Stimulated activated naive B cell treated with anti-CD40 and anti-IgM and Interleukin-4, amounts not matched to agents 10 μg/mL and 1 μg/mL and 100 μg/mL, for 72 hours (primary cell): ENCODE results near the gene UBE2L5.
A peak's percentile ranks its signal among the peaks of the same experiment; 100 is the strongest.

Experiments used
- ATAC-seq, 2 donors: fragments of 150-1000 bp; cut with Tn5 transposase; replicated peaks; 2 replicates each; pipeline ENCODE4 v1.10.0; 2021; ENCODE audit warnings: moderate library complexity in 1 of 2
- DNase-seq: peaks from one replicate; pipeline ENCODE4 v3.0.0; 2021
- H3K27ac Mint-ChIP-seq: one replicate; pipeline ENCODE4 v1.8.0; 2022; ENCODE audit warnings: mild to moderate bottlenecking, mixed read lengths
- H3K27me3 Mint-ChIP-seq, 2 donors: one replicate each; pipeline ENCODE4 v1.8.0; 2022; ENCODE audit warnings: mixed read lengths in 2 of 2
- H3K36me3 Mint-ChIP-seq, 2 donors: one replicate each; pipeline ENCODE4 v1.8.0; 2022; ENCODE audit warnings: mixed read lengths in 2 of 2, mild to moderate bottlenecking in 1 of 2
- H3K4me1 Mint-ChIP-seq, 2 donors: one replicate each; pipeline ENCODE4 v1.8.0; 2022; ENCODE audit warnings: mixed read lengths in 2 of 2, mild to moderate bottlenecking in 1 of 2
- H3K4me3 Mint-ChIP-seq, 2 donors: one replicate each; pipeline ENCODE4 v1.8.0; 2022; ENCODE audit warnings: mild to moderate bottlenecking in 2 of 2, mixed read lengths in 2 of 2, moderate library complexity in 1 of 2
- H3K9me3 Mint-ChIP-seq, 2 donors: one replicate each; pipeline ENCODE4 v1.8.0; 2022; ENCODE audit warnings: mixed read lengths in 2 of 2, mild to moderate bottlenecking in 1 of 2

UBE2L5 gene

DNA sequence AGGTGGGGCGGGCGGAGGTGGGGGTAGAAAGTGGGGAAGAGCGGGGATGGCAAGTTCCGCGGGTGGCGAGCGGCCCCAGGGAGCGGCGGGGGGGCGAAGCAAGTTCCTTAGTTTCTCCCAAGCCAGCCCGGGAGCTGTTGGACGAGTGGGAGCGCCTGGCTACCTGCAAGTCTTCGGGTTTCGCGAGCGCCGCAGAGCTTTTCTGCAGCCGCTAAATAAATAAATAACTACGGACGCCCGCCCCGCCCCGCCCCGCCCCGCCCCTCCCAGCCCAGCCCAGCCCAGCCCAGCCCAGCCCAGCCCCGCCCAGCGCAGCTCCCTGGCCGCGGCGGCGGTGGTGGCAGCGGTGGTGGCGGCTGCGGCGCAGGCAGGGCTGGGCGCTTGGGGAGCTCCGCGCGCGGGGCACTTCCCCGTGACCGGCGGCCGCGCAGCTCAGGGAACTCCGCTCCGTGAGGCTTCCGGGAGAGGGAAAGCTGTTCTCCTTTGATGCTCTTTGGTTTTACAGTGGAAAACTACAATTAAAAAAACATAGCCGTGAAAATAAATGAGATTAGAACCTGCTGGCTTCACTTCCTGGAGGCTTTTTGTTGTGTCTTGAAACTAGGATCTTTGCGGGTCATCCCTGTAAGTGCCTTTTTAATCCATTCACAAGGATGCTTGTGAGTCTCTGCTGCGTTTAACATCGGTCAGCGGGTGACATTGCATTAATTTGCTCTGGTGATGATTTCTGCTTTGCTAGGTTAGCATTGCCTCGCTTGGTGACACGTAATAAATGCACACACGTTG is at the start of gene UBE2L5:
Gene UBE2L5 (plus strand): TSS at position 440 of the 786 bp plus-strand sequence. CDS start 5,498 bp downstream, outside the sequence.
- Mint-ChIP-seq H3K9me3 (no peaks in the 10 kb centered on the region), H3K4me3 (peak within 1 kb of the TSS; percentile 84 to 88), H3K27me3 (no peaks in the 10 kb centered on the region), H3K36me3 (no peaks in the 10 kb centered on the region), H3K4me1 (peaks cover 14 to 25% of the 10 kb centered on the region in 2 donors), H3K27ac (peak within 1 kb of the TSS; percentile 92)
- ATAC-seq = peak; percentile 94
- peak; percentile 58 for DNase-seq

DNA sequence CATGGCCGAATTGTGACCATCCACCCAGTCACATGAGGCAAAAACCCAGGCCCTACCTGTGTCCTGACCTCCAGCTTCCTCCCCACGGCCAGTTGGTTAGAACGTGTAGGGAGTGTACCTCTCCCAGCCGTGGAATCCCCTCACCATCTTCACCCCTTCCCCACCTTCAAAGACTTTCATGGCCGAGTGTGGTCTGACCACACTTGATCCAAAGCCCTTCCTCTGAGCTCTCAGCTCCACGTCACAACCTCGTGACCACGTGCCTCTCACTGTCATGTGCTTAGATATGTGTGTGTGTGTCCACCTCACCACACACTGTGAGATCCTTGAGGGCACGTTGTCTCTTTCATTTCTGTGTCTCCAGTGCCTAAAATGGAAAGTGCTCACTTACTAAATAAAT is 48.6 kb upstream of the UBE2L5 start:
- Mint-ChIP-seq H3K4me3 (peak overlapping the region; percentile 64 to 79), H3K27me3 (no peaks in the 10 kb centered on the region), H3K27ac (peak overlapping the region; percentile 90), H3K4me1 (peaks cover 68 to 80% of the 10 kb centered on the region in 2 donors), H3K36me3 (peaks cover 12 to 15% of the 10 kb centered on the region in 2 donors), H3K9me3 (no peaks in the 10 kb centered on the region)
- DNase-seq (peak; percentile 30), ATAC-seq (peak in 1 of 2 donors; percentile 9)

DNA sequence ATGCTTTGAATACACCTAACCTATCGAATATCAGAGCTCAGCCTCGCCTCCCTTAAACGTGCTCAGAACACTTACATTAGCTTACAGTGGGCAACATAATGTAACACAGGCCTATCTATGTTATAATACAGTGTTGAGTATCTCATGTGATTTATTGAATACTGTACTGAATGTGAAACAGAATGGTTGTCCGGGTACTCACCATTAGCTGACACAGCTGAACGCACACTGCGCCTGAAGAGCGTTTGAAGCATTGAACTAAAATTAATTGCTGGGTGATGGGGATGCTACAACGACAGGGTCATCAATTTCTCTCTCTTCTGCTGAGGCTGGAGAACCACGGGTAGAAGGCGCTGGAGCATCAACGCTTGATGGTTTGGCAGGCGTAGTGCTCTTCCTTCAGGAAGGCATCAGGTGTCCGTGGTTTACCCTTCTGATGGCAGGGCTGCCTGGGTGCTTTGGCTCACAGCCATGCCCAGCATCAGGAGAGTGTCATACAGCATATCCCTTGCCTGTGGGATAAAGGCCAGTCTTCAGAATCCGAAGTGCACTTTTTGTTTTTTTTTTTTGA is 46.9 kb upstream of the UBE2L5 start:
- H3K36me3 Mint-ChIP-seq = peaks cover 4 to 9% of the 10 kb centered on the region in 2 donors
- no peaks in the 10 kb centered on the region for H3K27me3 Mint-ChIP-seq
- ATAC-seq (no peak), DNase-seq (no peak)
- H3K27ac Mint-ChIP-seq = peak overlapping the region; percentile 76
- no peaks in the 10 kb centered on the region for H3K9me3 Mint-ChIP-seq
- peak overlapping the region; percentile 62 to 80 for H3K4me3 Mint-ChIP-seq
- H3K4me1 Mint-ChIP-seq = peaks cover 57 to 65% of the 10 kb centered on the region in 2 donors

GRCh38 chr13:30376426-30377311 is 45.6 kb upstream of the UBE2L5 start:
- DNase-seq (peak; percentile 56), ATAC-seq (peak; percentile 75 to 81)
- Mint-ChIP-seq H3K4me1 (peaks cover 50 to 54% of the 10 kb centered on the region in 2 donors), H3K36me3 (peaks cover 3% of the 10 kb centered on the region in 2 donors), H3K27me3 (no peaks in the 10 kb centered on the region), H3K4me3 (peak overlapping the region; percentile 62 to 80), H3K9me3 (no peaks in the 10 kb centered on the region), H3K27ac (peak overlapping the region; percentile 86)

DNA sequence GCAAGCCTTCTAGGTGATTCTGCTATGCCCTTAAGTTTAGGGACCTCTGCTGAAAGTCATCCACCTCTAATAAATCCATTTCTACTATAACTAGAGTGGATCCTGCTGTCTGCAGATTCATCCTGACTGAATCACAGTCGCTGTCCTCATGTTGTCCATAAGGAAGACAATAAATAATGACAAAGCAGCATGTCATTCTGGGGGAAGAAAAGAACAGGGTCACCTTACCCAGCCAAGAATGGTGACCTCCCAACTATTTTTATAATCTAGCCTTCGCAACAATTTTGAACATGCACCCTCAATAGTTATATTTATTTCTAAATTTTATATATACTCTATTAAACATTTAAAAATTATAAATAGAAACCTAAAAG is 45.0 kb upstream of the UBE2L5 start:
- Mint-ChIP-seq H3K27me3 (no peaks in the 10 kb centered on the region), H3K27ac (peak overlapping the region; percentile 86), H3K4me1 (peaks cover 45 to 49% of the 10 kb centered on the region in 2 donors), H3K4me3 (peak overlapping the region; percentile 62 to 80), H3K9me3 (no peaks in the 10 kb centered on the region), H3K36me3 (peaks cover 3% of the 10 kb centered on the region in 2 donors)
- ATAC-seq (no peak), DNase-seq (no peak)

DNA sequence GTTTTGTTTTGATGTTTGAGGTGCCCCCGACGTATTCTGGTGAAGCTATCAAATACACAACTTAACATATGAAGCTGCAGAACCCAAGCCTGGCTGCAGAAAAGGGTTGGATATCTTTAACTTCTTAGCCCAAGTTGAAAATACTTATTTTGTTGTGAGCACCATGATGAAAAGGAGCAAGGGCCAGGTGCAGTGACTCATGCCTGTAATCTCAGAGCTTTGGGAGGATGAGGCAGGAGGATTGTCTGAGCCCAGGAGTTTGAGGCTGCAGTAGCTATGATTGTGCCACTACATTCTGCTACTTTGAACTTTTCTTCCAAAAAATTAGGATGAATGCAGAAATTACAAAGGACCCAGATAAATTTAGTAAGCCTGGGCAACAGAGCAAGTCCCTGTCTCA is 44.1 kb upstream of the UBE2L5 start:
- Mint-ChIP-seq H3K27ac (no peak overlapping the region), H3K4me1 (peaks cover 42 to 45% of the 10 kb centered on the region in 2 donors), H3K27me3 (no peaks in the 10 kb centered on the region), H3K36me3 (peaks cover 3% of the 10 kb centered on the region in 2 donors), H3K4me3 (no peak overlapping the region), H3K9me3 (no peaks in the 10 kb centered on the region)
- ATAC-seq = no peak
- no peak for DNase-seq

GRCh38 chr13:30381049-30381448 is 41.2 kb upstream of the UBE2L5 start:
- Mint-ChIP-seq H3K4me3 (no peak overlapping the region), H3K4me1 (peaks cover 17 to 18% of the 10 kb centered on the region in 2 donors), H3K36me3 (no peaks in the 10 kb centered on the region), H3K27ac (no peak overlapping the region), H3K9me3 (no peaks in the 10 kb centered on the region), H3K27me3 (no peaks in the 10 kb centered on the region)
- DNase-seq (no peak), ATAC-seq (no peak)

DNA sequence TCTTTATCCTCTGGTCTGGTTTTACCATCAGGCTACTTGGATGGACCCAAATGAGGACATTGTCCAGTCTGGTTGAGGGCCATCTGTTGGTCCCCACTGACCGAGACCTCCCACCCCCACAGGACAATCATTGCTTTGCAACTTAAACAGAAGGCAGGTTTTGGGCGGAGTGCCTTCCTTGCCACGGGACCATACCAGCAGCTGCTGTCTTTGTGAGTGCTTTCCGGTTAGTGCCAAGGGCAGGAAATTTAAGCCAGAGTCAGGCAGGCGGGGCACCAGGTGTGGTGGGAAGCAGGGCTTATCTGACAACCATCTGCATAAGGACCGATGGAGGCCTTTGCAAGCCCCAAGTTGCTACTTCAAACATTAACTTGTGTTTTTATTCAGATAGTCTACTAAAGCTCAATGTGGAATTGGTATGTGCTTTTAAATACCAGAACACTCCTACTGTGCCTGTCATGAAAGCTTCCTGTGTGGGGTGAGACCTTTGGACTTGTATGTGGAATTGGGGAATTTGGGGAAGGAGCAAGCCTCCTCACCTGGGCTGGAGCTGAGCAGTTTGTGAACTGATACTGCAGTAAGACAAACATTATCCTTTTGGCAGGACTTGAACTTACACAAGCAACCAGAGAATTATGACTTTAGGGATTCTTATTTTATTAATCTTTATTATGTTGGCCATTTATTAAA is 39.3 kb upstream of the UBE2L5 start:
- Mint-ChIP-seq H3K27ac (no peak overlapping the region), H3K36me3 (no peaks in the 10 kb centered on the region), H3K4me3 (no peak overlapping the region), H3K9me3 (no peaks in the 10 kb centered on the region), H3K4me1 (peaks cover 4 to 7% of the 10 kb centered on the region in 2 donors), H3K27me3 (no peaks in the 10 kb centered on the region)
- DNase-seq (no peak), ATAC-seq (no peak)

DNA sequence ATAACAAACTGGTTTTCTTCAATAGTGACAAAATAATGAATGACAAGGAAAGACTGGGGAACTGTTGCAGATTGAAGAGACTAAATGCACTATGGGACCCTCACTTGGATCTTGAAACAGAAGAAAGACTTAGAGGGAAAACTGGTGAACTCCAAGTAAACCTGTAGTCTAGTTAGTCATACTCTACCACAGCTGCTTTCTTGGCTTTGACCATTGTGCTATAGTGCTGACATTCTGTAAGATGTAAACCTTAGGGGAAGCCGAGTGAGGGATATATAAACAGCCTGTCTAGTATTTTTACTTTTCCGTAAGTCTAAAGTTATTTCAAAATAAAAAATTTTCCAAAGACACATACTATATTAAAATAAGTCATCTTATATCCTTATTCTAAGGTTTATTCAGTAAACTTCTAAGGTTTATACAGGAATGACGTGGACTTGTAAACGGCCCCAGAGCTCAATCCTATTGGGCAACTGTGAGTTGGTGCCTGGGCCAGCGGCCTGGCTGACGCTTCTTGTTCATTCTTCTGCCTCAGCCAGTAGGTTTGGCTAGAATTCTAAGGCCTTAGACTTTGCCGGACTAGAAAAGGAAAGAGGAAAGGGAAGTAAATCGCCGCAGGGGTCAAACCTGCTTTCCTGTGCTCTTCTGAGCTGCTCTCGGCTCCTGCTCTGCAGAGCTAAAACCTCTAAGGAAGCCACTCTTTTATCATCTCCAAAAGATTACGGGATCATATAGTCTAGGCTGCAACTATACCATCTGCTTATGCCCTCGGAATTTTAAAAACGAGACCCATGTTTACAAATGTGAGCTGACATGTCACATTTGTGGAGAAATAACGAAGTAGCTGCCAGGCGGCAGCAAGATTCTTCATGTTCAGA is 33.6 kb upstream of the UBE2L5 start:
- Mint-ChIP-seq H3K4me3 (no peak overlapping the region), H3K4me1 (peaks cover 0 to 7% of the 10 kb centered on the region in 2 donors), H3K27ac (no peak overlapping the region), H3K36me3 (no peaks in the 10 kb centered on the region), H3K9me3 (no peaks in the 10 kb centered on the region), H3K27me3 (no peaks in the 10 kb centered on the region)
- ATAC-seq (no peak), DNase-seq (no peak)

DNA sequence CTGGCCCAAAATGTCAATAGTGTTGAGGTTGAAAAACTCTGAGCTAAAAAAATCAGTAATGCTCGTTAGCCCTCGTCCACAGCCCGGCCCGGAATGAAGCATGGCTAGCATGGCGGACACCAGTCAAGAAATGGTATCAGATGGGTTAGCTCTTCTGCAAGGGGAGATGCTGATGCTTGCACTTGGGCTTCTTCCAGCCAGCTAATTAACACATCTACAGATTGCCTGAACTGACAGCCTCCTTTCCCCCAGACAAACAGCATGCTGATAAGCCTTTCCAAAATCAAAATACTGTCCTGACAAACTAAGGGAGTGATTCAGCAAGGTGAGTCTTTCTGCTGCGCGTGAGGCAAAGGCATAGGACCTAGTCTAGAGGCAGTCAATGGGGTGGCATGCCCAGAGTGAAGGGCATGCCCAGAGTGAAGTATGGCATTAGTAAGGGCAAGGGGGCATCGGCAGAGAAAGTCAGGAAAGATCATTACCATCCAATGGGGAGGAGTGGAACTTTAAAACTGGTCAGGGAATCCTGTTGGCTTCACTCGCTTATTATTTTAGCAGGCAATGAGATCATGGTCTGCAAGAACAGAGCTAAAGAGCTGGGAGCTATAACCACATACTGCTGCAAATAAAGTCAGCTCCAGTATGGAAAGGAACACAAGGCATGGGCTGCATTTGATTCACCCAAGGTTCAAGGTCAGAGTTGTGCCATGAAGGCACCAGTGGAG is 30.2 kb upstream of the UBE2L5 start:
- no peaks in the 10 kb centered on the region for H3K36me3 Mint-ChIP-seq
- H3K9me3 Mint-ChIP-seq = no peaks in the 10 kb centered on the region

GRCh38 chr13:30392681-30393045 is 29.6 kb upstream of the UBE2L5 start:
- DNase-seq (no peak), ATAC-seq (no peak)
- Mint-ChIP-seq H3K4me1 (peaks cover 4 to 26% of the 10 kb centered on the region in 2 donors), H3K36me3 (no peaks in the 10 kb centered on the region), H3K27me3 (no peaks in the 10 kb centered on the region), H3K27ac (no peak overlapping the region), H3K4me3 (no peak overlapping the region), H3K9me3 (no peaks in the 10 kb centered on the region)

More for the DNA sequence above, 30.2 kb upstream of the UBE2L5 start:
- no peaks in the 10 kb centered on the region for H3K27me3 Mint-ChIP-seq
- peaks cover 4 to 26% of the 10 kb centered on the region in 2 donors for H3K4me1 Mint-ChIP-seq
- no peak overlapping the region for H3K4me3 Mint-ChIP-seq
- no peak overlapping the region for H3K27ac Mint-ChIP-seq
- ATAC-seq = no peak
- DNase-seq = no peak

DNA sequence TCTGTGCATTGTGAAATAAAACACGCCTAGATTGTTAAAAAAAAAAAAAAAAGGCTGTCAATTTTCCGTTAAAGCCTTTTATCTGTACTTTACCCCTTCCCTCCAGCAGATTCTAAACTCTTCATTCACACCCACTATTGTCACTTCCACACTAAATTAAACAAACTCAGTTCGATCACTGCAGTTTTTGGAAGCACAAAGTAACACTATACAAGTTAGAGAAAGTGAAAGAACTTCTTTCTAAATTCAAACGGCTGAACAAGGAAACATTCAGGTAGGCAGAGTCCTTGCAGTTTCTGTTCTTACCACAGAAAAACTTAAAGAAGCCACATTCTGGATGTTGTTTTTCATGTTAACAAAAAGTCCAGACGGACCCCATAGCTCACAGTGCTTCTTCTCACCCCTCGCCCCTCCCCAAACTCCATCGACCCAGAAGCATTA is 27.5 kb upstream of the UBE2L5 start:
- H3K9me3 Mint-ChIP-seq = no peaks in the 10 kb centered on the region
- peaks cover 6 to 19% of the 10 kb centered on the region in 2 donors for H3K4me1 Mint-ChIP-seq
- no peaks in the 10 kb centered on the region for H3K27me3 Mint-ChIP-seq
- H3K36me3 Mint-ChIP-seq = no peaks in the 10 kb centered on the region
- peak overlapping the region; percentile 95 for H3K27ac Mint-ChIP-seq
- DNase-seq (no peak), ATAC-seq (peak; percentile 67 to 73)
- peak overlapping the region; percentile 82 to 92 for H3K4me3 Mint-ChIP-seq
